Stimulated activated CD4-positive, alpha-beta T cell treated with anti-CD3 and anti-CD28 coated beads, Interleukin-1b, Interleukin-23, amount 100 ng/mL, for 24 hours (primary cell): ENCODE measurements around the gene RBM27.
"Not testable (repeated sequence)": the region's sequence is repeated elsewhere in the genome, so short reads cannot be mapped to it uniquely, and the experiment has no call there.

ENCODE experiments used
- DNase-seq, 4 experiments: peaks; one replicate each; pipeline ENCODE4 v3.0.0-alpha.2; 2020; ENCODE audit warnings: low read depth in 4 of 4, low spot score in 1 of 4

The RBM27 gene

GRCh38 chr5:146206257-146206656, 2.9 kb downstream of the RBM27 start:
- DNase-seq: no peak

- DNase-seq: no peak
Measured at GRCh38 chr5:146208916-146209522, 5.6 kb downstream of the RBM27 start.

- no peak for DNase-seq
Measured at GRCh38 chr5:146209714-146210113, 6.3 kb downstream of the RBM27 start.

GRCh38 chr5:146210810-146211209, 7.4 kb downstream of the RBM27 start:
- DNase-seq: not testable (repeated sequence)

- no peak for DNase-seq
Measured at GRCh38 chr5:146213210-146213826, 9.9 kb downstream of the RBM27 start.

GRCh38 chr5:146214881-146215280, 11.5 kb downstream of the RBM27 start:
- DNase-seq: not testable (repeated sequence)

- DNase-seq: no peak
Measured at GRCh38 chr5:146218168-146218567, 14.8 kb downstream of the RBM27 start.

- no peak for DNase-seq
Measured at GRCh38 chr5:146219243-146219642, 15.8 kb downstream of the RBM27 start.

GRCh38 chr5:146221234-146221633, 17.8 kb downstream of the RBM27 start:
- no peak for DNase-seq

GRCh38 chr5:146222005-146222404, 18.6 kb downstream of the RBM27 start:
- DNase-seq: no peak

GRCh38 chr5:146223179-146223578, 19.8 kb downstream of the RBM27 start:
- no peak for DNase-seq

GRCh38 chr5:146229222-146229621, 25.8 kb downstream of the RBM27 start:
- DNase-seq: no peak

GRCh38 chr5:146232223-146232622, 28.8 kb downstream of the RBM27 start:
- DNase-seq: no peak

- no peak for DNase-seq
Measured at GRCh38 chr5:146233441-146233840, 30.0 kb downstream of the RBM27 start.

GRCh38 chr5:146238973-146239372, 35.6 kb downstream of the RBM27 start:
- DNase-seq: no peak

- DNase-seq: no peak
Measured at GRCh38 chr5:146240951-146241350, 37.5 kb downstream of the RBM27 start.

- no peak for DNase-seq
Measured at GRCh38 chr5:146243247-146243646, 39.8 kb downstream of the RBM27 start.

GRCh38 chr5:146248561-146248960, 45.2 kb downstream of the RBM27 start:
- no peak for DNase-seq

- DNase-seq: no peak
Measured at GRCh38 chr5:146249801-146250200, 46.4 kb downstream of the RBM27 start.
